Fibroblast of lung (primary cell): ENCODE data around the gene MPP2. TPM values are rescaled to one million over a fixed set of nuclear protein-coding genes. Genes with fewer than 3 reads are reported as not detected.

ENCODE experiments used
- DNase-seq, 2 donors: peaks; one replicate each; pipeline versions ENCODE4 v3.0.0 to v3.0.0-alpha.2; 2010; ENCODE audit warnings: low read depth in 2 of 2
- H2AFZ ChIP-seq: 2 replicates; pipeline ENCODE4 v1.5.1; 2012; ENCODE audit warnings: low read length, control low read depth, inconsistent platforms
- H3K27ac ChIP-seq: 2 replicates; pipeline ENCODE4 v1.5.1; 2011; ENCODE audit warnings: low read length, control low read depth; ENCODE audit not compliant: insufficient read depth
- H3K27me3 ChIP-seq: 2 replicates; pipeline ENCODE4 v1.5.1; 2011; ENCODE audit warnings: mild to moderate bottlenecking, low read length; ENCODE audit not compliant: control insufficient read depth, insufficient read depth
- H3K36me3 ChIP-seq: 2 replicates; pipeline ENCODE4 v1.5.1; 2011; ENCODE audit warnings: low read length; ENCODE audit not compliant: control insufficient read depth, insufficient read depth
- H3K4me1 ChIP-seq: 2 replicates; pipeline ENCODE4 v1.5.1; 2011; ENCODE audit warnings: low read length; ENCODE audit not compliant: control insufficient read depth, insufficient read depth; ENCODE audit errors: extremely low read depth
- H3K4me2 ChIP-seq: 2 replicates; pipeline ENCODE4 v1.5.1; 2011; ENCODE audit warnings: low read length, control low read depth; ENCODE audit not compliant: insufficient read depth; ENCODE audit errors: extremely low read depth
- H3K4me3 ChIP-seq, 4 experiments: fragments of 200-600 bp in 1 of 4; sonication (generic) in 1 of 4; replicated peaks in 1 of 4; 2 replicates each; pipeline ENCODE4 v1.5.1; 2011 to 2016; ENCODE audit warnings: low read length in 4 of 4, low read depth in 3 of 4, mild to moderate bottlenecking in 3 of 4, control low read depth in 2 of 4, inconsistent platforms in 1 of 4, mixed read lengths in 1 of 4; ENCODE audit not compliant: insufficient read depth in 1 of 4; ENCODE audit errors: control extremely low read depth in 1 of 4
- H3K79me2 ChIP-seq: 2 replicates; pipeline ENCODE4 v1.5.1; 2012; ENCODE audit warnings: mild to moderate bottlenecking, low read length, inconsistent platforms; ENCODE audit not compliant: control insufficient read depth, insufficient read depth
- H3K9ac ChIP-seq: 2 replicates; pipeline ENCODE4 v1.5.1; 2011; ENCODE audit warnings: mild to moderate bottlenecking, low read length, control low read depth; ENCODE audit not compliant: insufficient read depth
- H3K9me3 ChIP-seq: 2 replicates; pipeline ENCODE4 v1.5.1; 2012; ENCODE audit warnings: low read depth, low read length; ENCODE audit not compliant: control insufficient read depth, insufficient read depth
- H4K20me1 ChIP-seq: 2 replicates; pipeline ENCODE4 v1.5.1; 2011; ENCODE audit warnings: low read length; ENCODE audit not compliant: control insufficient read depth, insufficient read depth; ENCODE audit errors: extremely low read depth
- CTCF ChIP-seq, 2 donors: IDR thresholded peaks in 1 of 2; conservative IDR thresholded peaks in 1 of 2; 1 replicate in 1 of 2; 2 replicates in 1 of 2; pipeline ENCODE4 v1.5.1; 2011 to 2012; ENCODE audit warnings: low read length in 2 of 2, control low read depth in 1 of 2, inconsistent platforms in 1 of 2, low read depth in 1 of 2, mild to moderate bottlenecking in 1 of 2
- EZH2 ChIP-seq: IDR thresholded peaks from 2 replicates; pipeline ENCODE4 v1.5.1; 2012; ENCODE audit warnings: low read length, control low read depth, mild to moderate bottlenecking; ENCODE audit errors: missing control alignments
- polyA plus RNA-seq, 2 donors: library from polyadenylated mRNA; depleted of rRNA in 1 of 2; stranded (reverse) in 1 of 2; unstranded in 1 of 2; fragments of >200 nt; gene quantifications; 2 replicates each; pipeline ENCODE4 v1.2.1, GENCODE V29; 2011 to 2012; ENCODE audit warnings: missing spikeins in 1 of 2
- total RNA-seq: library from RNA; depleted of rRNA; stranded (reverse); fragments of >200 nt; gene quantifications from 2 replicates; pipeline ENCODE4 v1.2.1, GENCODE V29; 2014

MPP2 gene
- total and polyA plus RNA-seq, 2 donors (not counting 1 experiment from before 2014, with no cell fraction given) = 1.2 to 2.1 TPM

- H4K20me1 ChIP-seq = no peaks in the 10 kb centered on the region
- H3K4me1 ChIP-seq = peaks cover 3% of the 10 kb centered on the region
- no peaks in the 10 kb centered on the region for H3K79me2 ChIP-seq
- no peak overlapping the region for H3K4me3 ChIP-seq
- peaks cover 3% of the 10 kb centered on the region for H3K27me3 ChIP-seq
- no peak overlapping the region for H3K9ac ChIP-seq
- TF ChIP-seq EZH2 = no peak
- TF ChIP-seq CTCF (conservative IDR thresholded peaks at IDR 0.05 in 1 of 2, IDR thresholded peaks at IDR 0.05 in 1 of 2; ENCODE audit: low read depth in 1 of 2, low read length in 2 of 2) = no peak
- no peak overlapping the region for H3K4me2 ChIP-seq
- peak in 1 of 2 donors; percentile 14 for DNase-seq
- H3K36me3 ChIP-seq = no peaks in the 10 kb centered on the region
- H2AFZ ChIP-seq = no peak overlapping the region
- no peaks in the 10 kb centered on the region for H3K9me3 ChIP-seq
- H3K27ac ChIP-seq = no peak overlapping the region
Observed at GRCh38 chr17:43936434-43936833, 29.1 kb upstream of the MPP2 start.

- no peak for DNase-seq
- Histone ChIP-seq H3K27ac (no peak overlapping the region), H3K4me1 (peaks cover 3% of the 10 kb centered on the region), H3K79me2 (no peaks in the 10 kb centered on the region), H3K4me3 (no peak overlapping the region), H3K9ac (no peak overlapping the region), H2AFZ (no peak overlapping the region), H3K4me2 (no peak overlapping the region), H3K27me3 (peaks cover 3% of the 10 kb centered on the region), H3K36me3 (no peaks in the 10 kb centered on the region), H3K9me3 (no peaks in the 10 kb centered on the region), H4K20me1 (no peaks in the 10 kb centered on the region)
- no peak for TF ChIP-seq EZH2
- no peak for TF ChIP-seq CTCF (conservative IDR thresholded peaks at IDR 0.05 in 1 of 2, IDR thresholded peaks at IDR 0.05 in 1 of 2; ENCODE audit: low read depth in 1 of 2, low read length in 2 of 2)
Observed at GRCh38 chr17:43935926-43936261, 28.6 kb upstream of the MPP2 start.

- Histone ChIP-seq H3K27ac (no peak overlapping the region), H3K9me3 (no peaks in the 10 kb centered on the region), H3K9ac (no peak overlapping the region), H3K27me3 (peaks cover 3% of the 10 kb centered on the region), H3K4me2 (no peak overlapping the region), H3K79me2 (no peaks in the 10 kb centered on the region), H4K20me1 (no peaks in the 10 kb centered on the region), H3K36me3 (no peaks in the 10 kb centered on the region), H3K4me1 (peaks cover 3% of the 10 kb centered on the region), H2AFZ (no peak overlapping the region), H3K4me3 (no peak overlapping the region)
- no peak for TF ChIP-seq EZH2
- no peak for TF ChIP-seq CTCF (conservative IDR thresholded peaks at IDR 0.05 in 1 of 2, IDR thresholded peaks at IDR 0.05 in 1 of 2; ENCODE audit: low read depth in 1 of 2, low read length in 2 of 2)
- no peak for DNase-seq
Observed at GRCh38 chr17:43935204-43935925, 28.0 kb upstream of the MPP2 start.
